Right atrium auricular region (tissue), 2 donors: ENCODE results near the gene PCNT. TPM values are rescaled to one million over a fixed set of nuclear protein-coding genes. Genes with fewer than 3 reads are reported as not detected.

Source experiments
- DNase-seq: peaks from one replicate; pipeline ENCODE4 v3.0.0-alpha.2; 2019; ENCODE audit warnings: low spot score
- H3K27ac ChIP-seq, 2 donors: fragments of 200-600 bp; sonication (generic); 1 replicate in 1 of 2; 2 replicates in 1 of 2; pipeline ENCODE4 v1.5.1; 2016 to 2019
- H3K27me3 ChIP-seq, 2 donors: fragments of 200-600 bp; sonication (generic); one replicate each; pipeline versions ENCODE4 v1.5.1 to v1.6.0; 2017 to 2019
- H3K36me3 ChIP-seq: fragments of 200-600 bp; sonication (generic); one replicate; pipeline ENCODE4 v1.5.1; 2016
- H3K4me1 ChIP-seq, 2 donors: fragments of 200-600 bp; sonication (generic); one replicate each; pipeline versions ENCODE4 v1.5.1 to v1.6.0; 2017 to 2019
- H3K4me3 ChIP-seq, 2 donors: fragments of 200-600 bp; sonication (generic); 1 replicate in 1 of 2; 2 replicates in 1 of 2; pipeline ENCODE4 v1.5.1; 2017 to 2019; ENCODE audit warnings: mild to moderate bottlenecking in 1 of 2, moderate library complexity in 1 of 2
- H3K9me3 ChIP-seq, 2 donors: fragments of 200-600 bp; sonication (generic); one replicate each; pipeline ENCODE4 v1.5.1; 2019
- CTCF ChIP-seq, 2 donors: fragments of 200-600 bp; sonication (generic); IDR thresholded peaks; one replicate each; pipeline ENCODE4 v1.5.1; 2019; ENCODE audit warnings: antibody characterized with exemption in 2 of 2
- total RNA-seq, 2 donors: library from RNA; depleted of rRNA; stranded (reverse); fragments of >200 nt; gene quantifications; one replicate each; pipeline ENCODE4 v1.1.0, GENCODE V29; 2016

PCNT gene
- total RNA-seq, 2 donors from 2014 or later = 31.7 to 40.3 TPM

- no peak for DNase-seq
- no peaks in the 10 kb centered on the region for H3K9me3 ChIP-seq
- H3K27ac ChIP-seq = no peak overlapping the region
- TF ChIP-seq CTCF (IDR thresholded peaks at IDR 0.05) = no peak
- no peaks in the 10 kb centered on the region for H3K27me3 ChIP-seq
- no peaks in the 10 kb centered on the region for H3K36me3 ChIP-seq
- peaks cover 0 to 17% of the 10 kb centered on the region in 2 donors for H3K4me1 ChIP-seq
- H3K4me3 ChIP-seq = no peak overlapping the region
Measured at GRCh38 chr21:46318464-46318845, 5.5 kb upstream of the PCNT start.

GRCh38 chr21:46319186-46319585 lies 4.8 kb upstream of the PCNT start:
- H3K4me3 ChIP-seq = no peak overlapping the region
- no peak for DNase-seq

GRCh38 chr21:46320331-46320801 lies 3.6 kb upstream of the PCNT start:
- no peak for DNase-seq
- no peaks in the 10 kb centered on the region for H3K27me3 ChIP-seq
- peaks cover 0 to 22% of the 10 kb centered on the region in 2 donors for H3K4me1 ChIP-seq
- H3K9me3 ChIP-seq = no peaks in the 10 kb centered on the region
- TF ChIP-seq CTCF (IDR thresholded peaks at IDR 0.05) = no peak
- H3K27ac ChIP-seq = no peak overlapping the region
- H3K4me3 ChIP-seq = no peak overlapping the region
- H3K36me3 ChIP-seq = no peaks in the 10 kb centered on the region

More at GRCh38 chr21:46319186-46319585, 4.8 kb upstream of the PCNT start:
- H3K27ac ChIP-seq = no peak overlapping the region
- H3K27me3 ChIP-seq = no peaks in the 10 kb centered on the region
- H3K4me1 ChIP-seq = peaks cover 0 to 18% of the 10 kb centered on the region in 2 donors
- H3K9me3 ChIP-seq = no peaks in the 10 kb centered on the region
- no peaks in the 10 kb centered on the region for H3K36me3 ChIP-seq
- no peak for TF ChIP-seq CTCF (IDR thresholded peaks at IDR 0.05)

GRCh38 chr21:46322351-46323226 lies 1.4 kb upstream of the PCNT start:
- peak overlapping the region in 1 of 2 donors; percentile 17 for H3K27ac ChIP-seq
- TF ChIP-seq CTCF (IDR thresholded peaks at IDR 0.05) = no peak
- H3K36me3 ChIP-seq = peaks cover 4% of the 10 kb centered on the region
- peaks cover 0 to 29% of the 10 kb centered on the region in 2 donors for H3K4me1 ChIP-seq
- no peaks in the 10 kb centered on the region for H3K27me3 ChIP-seq
- peak overlapping the region; percentile 96 to 100 for H3K4me3 ChIP-seq
- no peak for DNase-seq
- H3K9me3 ChIP-seq = no peaks in the 10 kb centered on the region

GRCh38 chr21:46323227-46323709 lies 688 bp upstream of the PCNT start:
- Histone ChIP-seq H3K36me3 (peaks cover 8% of the 10 kb centered on the region), H3K4me3 (peak overlapping the region; percentile 96 to 100), H3K27ac (peak overlapping the region in 1 of 2 donors; percentile 17), H3K4me1 (peaks cover 0 to 29% of the 10 kb centered on the region in 2 donors), H3K9me3 (no peaks in the 10 kb centered on the region), H3K27me3 (no peaks in the 10 kb centered on the region)
- DNase-seq = peak; percentile 59
- no peak for TF ChIP-seq CTCF (IDR thresholded peaks at IDR 0.05)
